Skin epidermis (tissue), 12 donors: ENCODE results near the gene XYLT1.

Experiments used
- H3K27ac ChIP-seq, 21 experiments: fragments of 200-600 bp; sonication (generic) in 11 of 21; one replicate each; pipeline ENCODE4 v1.5.0; 2020; ENCODE audit warnings: mild to moderate bottlenecking in 3 of 21, inconsistent platforms in 2 of 21, moderate library complexity in 2 of 21
- H3K4me3 ChIP-seq, 7 experiments: fragments of 200-600 bp; sonication (generic) in 2 of 7; one replicate each; pipeline ENCODE4 v1.5.0; 2020; ENCODE audit warnings: inconsistent platforms in 2 of 7, mild to moderate bottlenecking in 2 of 7, moderate library complexity in 1 of 7

The XYLT1 gene

GRCh38 chr16:17117906-17118577, 352.7 kb downstream of the XYLT1 start:
- H3K4me3 ChIP-seq: no peak overlapping the region
- H3K27ac ChIP-seq: no peak overlapping the region

GRCh38 chr16:17116595-17117322, 354.0 kb downstream of the XYLT1 start:
- H3K27ac ChIP-seq: no peak overlapping the region
- H3K4me3 ChIP-seq: no peak overlapping the region

- Histone ChIP-seq H3K4me3 (no peak overlapping the region), H3K27ac (no peak overlapping the region)
Measured at GRCh38 chr16:17109413-17109812, 361.3 kb downstream of the XYLT1 start.

- Histone ChIP-seq H3K4me3 (no peak overlapping the region), H3K27ac (no peak overlapping the region)
Measured at GRCh38 chr16:17108596-17108995, 362.2 kb downstream of the XYLT1 start.

GRCh38 chr16:17107450-17107849, 363.3 kb downstream of the XYLT1 start:
- Histone ChIP-seq H3K4me3 (no peak overlapping the region), H3K27ac (no peak overlapping the region)

GRCh38 chr16:17106243-17106791, 364.4 kb downstream of the XYLT1 start:
- no peak overlapping the region for H3K4me3 ChIP-seq
- H3K27ac ChIP-seq: no peak overlapping the region

GRCh38 chr16:17105239-17105797, 365.4 kb downstream of the XYLT1 start:
- no peak overlapping the region for H3K27ac ChIP-seq
- H3K4me3 ChIP-seq: no peak overlapping the region

- Histone ChIP-seq H3K27ac (no peak overlapping the region), H3K4me3 (no peak overlapping the region)
Measured at GRCh38 chr16:17104654-17105053, 366.1 kb downstream of the XYLT1 start.

- Histone ChIP-seq H3K27ac (no peak overlapping the region), H3K4me3 (no peak overlapping the region)
Measured at GRCh38 chr16:17103216-17103615, 367.5 kb downstream of the XYLT1 start.

- Histone ChIP-seq H3K27ac (no peak overlapping the region), H3K4me3 (no peak overlapping the region)
Measured at GRCh38 chr16:17101646-17102045, 369.1 kb downstream of the XYLT1 start.

GRCh38 chr16:17098685-17099084, 372.1 kb downstream of the XYLT1 start:
- H3K4me3 ChIP-seq: no peak overlapping the region
- no peak overlapping the region for H3K27ac ChIP-seq

GRCh38 chr16:17084130-17084529, 386.6 kb downstream of the XYLT1 start:
- Histone ChIP-seq H3K4me3 (no peak overlapping the region), H3K27ac (no peak overlapping the region)

GRCh38 chr16:17083628-17084027, 387.1 kb downstream of the XYLT1 start:
- Histone ChIP-seq H3K27ac (no peak overlapping the region), H3K4me3 (no peak overlapping the region)

GRCh38 chr16:17082095-17082882, 388.5 kb downstream of the XYLT1 start:
- no peak overlapping the region for H3K27ac ChIP-seq
- H3K4me3 ChIP-seq: no peak overlapping the region

GRCh38 chr16:17080105-17080504, 390.7 kb downstream of the XYLT1 start:
- H3K4me3 ChIP-seq: no peak overlapping the region

GRCh38 chr16:17078931-17079631, 391.7 kb downstream of the XYLT1 start:
- no peak overlapping the region for H3K4me3 ChIP-seq
- no peak overlapping the region for H3K27ac ChIP-seq

More at GRCh38 chr16:17080105-17080504, 390.7 kb downstream of the XYLT1 start:
- no peak overlapping the region for H3K27ac ChIP-seq

- H3K27ac ChIP-seq: no peak overlapping the region
- no peak overlapping the region for H3K4me3 ChIP-seq
Measured at GRCh38 chr16:17076818-17077498, 393.8 kb downstream of the XYLT1 start.

GRCh38 chr16:17076092-17076754, 394.5 kb downstream of the XYLT1 start:
- no peak overlapping the region for H3K27ac ChIP-seq
- no peak overlapping the region for H3K4me3 ChIP-seq
